Urothelium cell line (cell line): ENCODE results near the gene LRRC40.
"Not testable (repeated sequence)": the region's sequence is repeated elsewhere in the genome, so short reads cannot be mapped to it uniquely, and the experiment has no call there.

Source experiments
- DNase-seq: peaks from one replicate; pipeline ENCODE4 v3.0.0; 2011; ENCODE audit warnings: low spot score, mixed read lengths
- FAIRE-seq: peaks from 2 replicates; lab custom pipeline; 2011; peaks lifted over from hg19 to GRCh38; lab: Jason Lieb, UNC

Gene LRRC40

DNA sequence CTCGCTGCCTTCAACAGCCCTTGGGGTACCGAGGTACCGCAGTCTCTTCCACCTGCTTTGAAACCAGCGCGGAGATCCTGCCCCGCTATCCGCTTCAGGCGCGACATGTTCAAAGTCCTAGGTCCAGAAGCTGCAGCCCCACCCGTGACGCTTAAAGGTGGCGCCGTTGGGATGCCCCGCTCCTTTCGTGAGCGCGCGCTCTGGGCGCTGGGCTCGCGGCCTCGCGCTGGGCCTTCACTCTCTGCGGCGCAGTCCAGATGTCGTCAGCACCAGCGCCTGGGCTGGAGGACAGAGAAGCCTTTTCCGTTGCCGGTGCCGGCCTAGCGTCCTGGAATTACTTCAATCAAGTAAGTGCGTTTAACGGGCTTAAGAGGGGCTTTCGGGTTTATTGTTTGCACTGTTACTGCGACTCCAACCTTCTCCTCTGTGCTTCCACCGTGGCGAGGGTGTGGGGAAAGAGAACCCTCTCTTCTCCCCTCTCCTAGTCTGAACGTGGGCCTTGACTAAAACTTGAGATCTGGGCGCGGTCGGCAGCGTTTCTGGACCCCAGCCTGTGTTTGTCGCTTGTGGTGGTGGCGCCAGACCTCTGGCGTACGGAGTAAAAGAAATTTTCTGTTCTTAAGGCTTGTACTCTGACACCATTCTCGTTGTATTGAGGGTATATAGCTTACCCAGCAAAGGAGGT is at the start of gene LRRC40:
TSS of gene LRRC40 (minus strand) at position 146 of the 685 bp plus-strand sequence. CDS start at position 107, 39 bp downstream.
- DNase-seq, result peak; percentile 96
- no peak for FAIRE-seq

DNA sequence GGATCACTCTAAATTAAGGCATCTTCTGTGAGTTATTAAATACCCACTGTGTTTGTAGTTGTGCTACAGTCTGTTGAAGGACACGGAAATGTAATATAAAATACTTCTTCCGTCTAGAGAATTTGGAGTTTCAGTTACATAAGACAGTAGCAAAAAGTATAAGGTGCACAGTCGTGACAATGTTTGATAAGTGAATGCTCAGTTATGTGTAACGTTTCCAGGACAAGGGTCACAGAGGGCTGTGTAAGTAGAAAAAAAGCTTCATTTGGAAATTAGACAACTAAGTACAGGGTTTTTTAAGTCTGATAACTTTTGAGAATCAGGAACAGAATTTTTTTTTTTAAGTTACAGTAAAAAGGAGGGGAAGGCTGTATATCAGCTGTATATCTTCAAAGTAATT is 43.4 kb upstream of the LRRC40 start:
- DNase-seq (no peak), FAIRE-seq (no peak)

DNA sequence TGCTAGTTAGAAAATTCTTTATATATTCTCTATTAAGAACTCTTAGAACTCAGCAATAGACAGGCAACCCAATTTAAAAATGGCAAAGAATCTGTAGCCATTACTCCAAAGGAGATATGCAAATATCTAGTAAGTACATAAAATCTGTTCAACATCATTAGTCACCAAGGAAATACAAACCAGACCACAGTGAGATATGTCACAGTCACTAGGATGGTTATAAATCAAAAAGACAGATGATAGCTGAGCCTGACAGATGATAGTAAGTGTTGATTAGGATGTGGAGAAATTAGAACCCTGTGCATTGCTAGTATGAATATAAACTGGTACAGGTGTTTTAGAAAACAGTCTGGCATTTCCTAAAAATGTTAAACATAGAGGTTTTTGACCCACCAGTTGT is 42.4 kb upstream of the LRRC40 start:
- no peak for FAIRE-seq
- DNase-seq, result no peak

DNA sequence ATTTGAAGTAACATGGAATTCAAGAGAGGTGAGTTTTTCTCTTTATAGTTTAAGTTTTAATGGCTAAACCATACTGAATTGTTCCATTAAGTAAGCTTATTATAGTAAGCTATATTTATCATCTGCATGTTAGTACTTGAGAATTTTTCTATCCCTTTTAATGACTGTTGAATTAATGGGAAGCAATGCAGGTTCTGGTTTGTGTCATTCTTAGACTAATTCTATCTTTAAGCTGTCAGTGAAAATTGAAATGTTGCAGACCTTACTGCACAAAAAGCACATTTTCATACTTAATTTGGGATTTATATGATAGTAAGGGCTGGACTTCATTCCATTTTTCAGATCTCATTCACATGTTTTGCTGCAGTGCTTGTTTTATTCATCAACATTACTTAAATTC is 41.7 kb upstream of the LRRC40 start:
- no peak for DNase-seq
- FAIRE-seq, result no peak

DNA sequence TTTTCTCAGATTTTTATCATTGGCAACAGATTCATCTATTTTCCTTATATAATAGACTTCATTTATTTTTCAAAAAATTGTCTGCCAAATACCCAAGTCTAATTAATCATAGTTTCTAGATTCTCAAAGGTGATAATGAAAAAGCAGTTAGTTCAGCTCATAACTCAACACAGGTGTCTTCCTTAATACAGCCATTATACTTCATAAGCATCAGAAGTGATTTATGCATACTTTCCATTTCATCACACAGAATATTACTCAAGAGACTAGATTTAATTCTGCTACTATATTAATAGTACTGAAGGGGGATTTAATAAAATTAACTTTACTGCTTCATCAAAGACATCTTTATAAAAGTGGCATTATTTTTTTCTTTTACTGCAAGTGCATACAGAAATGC is 34.6 kb upstream of the LRRC40 start:
- FAIRE-seq, result no peak

DNA sequence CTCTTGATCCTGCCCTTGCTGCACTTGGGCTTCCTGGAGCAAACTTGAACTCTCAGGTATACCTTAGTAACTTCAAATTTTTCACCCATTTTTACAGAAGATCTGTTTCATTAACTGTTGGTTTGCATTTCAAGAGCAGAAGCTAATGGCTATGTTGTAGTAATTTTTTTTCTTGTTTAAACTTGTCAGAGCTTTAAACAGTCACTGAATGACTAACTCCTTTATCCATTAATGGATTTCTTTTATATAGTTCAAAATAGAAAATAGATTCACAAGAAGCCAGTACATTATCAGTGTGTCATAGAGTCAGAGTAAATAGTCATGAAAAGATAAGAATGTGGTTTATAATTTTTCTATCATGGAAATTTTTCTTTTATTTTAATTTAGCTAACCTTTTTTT is 29.4 kb upstream of the LRRC40 start:
- no peak for FAIRE-seq
- DNase-seq, result no peak

More for the DNA sequence above, 34.6 kb upstream of the LRRC40 start:
- DNase-seq, result no peak

DNA sequence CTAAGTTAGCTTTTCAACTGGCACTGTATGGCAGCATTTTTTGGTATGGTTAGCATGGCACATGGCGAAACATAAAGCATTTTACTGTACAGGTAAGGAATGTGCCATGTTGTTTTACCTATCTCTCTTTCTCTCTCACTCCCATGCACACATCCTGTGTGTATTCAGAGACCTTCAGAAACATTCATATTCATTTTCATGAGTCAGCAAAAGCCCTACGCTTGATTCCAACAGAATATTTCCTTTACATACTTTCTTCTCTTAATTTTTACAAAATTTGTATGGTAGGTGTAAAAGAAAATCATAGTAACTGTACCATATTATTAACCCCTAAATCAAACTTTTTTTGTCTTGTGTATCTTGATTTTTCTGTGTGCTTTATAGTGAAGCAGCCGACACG is 26.1 kb upstream of the LRRC40 start:
- no peak for DNase-seq
- FAIRE-seq, result no peak

DNA sequence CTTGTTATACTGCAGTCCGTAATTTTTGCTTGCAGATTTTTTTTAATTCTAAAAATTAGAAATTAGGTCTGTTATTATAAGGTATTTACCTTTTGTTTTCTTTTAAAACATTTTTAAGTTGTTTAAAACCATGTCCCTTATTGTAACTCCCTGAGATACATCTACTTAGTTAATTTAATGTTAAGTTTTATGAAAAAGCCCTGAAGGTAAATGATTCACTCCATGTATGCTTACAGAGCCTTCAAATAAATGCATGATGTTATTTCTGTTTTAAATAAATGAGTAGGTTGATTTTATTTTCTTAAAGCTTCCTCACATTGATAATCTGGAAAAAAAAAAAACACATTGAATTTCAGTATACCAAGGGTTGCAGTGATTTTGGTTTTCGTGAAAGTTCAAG is 23.3 kb upstream of the LRRC40 start:
- FAIRE-seq (no peak), DNase-seq (no peak)

DNA sequence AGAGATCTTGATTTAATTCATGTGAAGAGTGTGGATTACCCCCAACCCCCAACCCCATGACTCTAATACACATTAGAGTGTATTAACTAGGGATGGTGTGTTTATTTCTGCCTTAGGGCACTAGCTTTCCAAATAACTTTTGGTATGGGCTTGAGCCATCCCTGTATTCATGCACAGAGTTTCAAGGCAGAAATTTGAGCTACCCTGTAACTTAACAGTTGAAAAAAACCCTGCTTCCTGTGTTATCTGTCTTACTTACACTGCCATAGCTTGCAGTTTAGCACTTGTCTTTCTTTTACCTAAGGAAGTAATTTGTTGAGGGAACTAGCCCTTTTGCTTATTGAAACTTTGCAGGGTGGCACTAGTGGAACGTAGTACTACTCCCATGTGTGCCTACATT is 22.1 kb upstream of the LRRC40 start:
- FAIRE-seq (no peak), DNase-seq (no peak)

DNA sequence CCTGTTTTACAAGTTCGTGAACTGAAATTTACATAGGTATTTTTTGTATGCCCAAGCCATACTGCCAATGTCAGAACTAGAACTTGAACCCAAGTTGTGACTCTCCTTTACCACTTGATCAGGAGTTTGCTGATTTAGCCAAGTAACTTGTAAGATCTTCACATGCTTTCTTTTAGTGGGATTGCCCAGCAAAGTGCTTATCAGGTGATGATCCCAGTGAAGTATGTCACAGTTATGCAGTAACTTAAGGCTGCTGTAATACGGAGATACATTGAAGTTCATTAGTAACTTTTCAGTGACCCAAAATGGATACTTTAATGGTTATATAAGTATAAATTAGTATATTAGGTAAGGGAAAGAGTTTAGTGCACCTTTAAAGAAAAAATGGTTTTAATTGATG is 19.6 kb upstream of the LRRC40 start:
- FAIRE-seq (no peak), DNase-seq (no peak)

DNA sequence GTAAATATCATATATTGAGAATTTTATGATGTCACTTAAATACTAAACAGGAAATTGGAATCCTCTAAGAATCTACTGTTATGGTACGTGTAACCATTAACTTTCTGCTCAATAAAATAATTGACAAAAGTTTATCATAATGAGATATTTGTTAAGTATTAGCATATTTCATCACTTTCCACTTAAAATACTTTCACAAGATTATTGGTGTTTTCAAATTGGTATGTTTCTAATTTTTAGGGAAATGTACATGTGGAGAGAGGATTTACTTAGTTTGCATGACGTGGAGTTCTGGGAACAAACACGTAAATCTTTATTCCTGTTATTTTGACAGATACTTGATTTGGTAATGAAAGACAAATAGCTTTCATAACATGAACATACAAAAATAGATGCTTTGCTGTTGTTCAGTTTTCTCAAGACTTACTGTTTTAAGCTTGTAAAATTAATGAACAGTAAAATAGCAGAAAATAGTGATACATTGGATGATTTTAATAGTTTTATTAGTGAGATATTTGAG is 17.4 kb upstream of the LRRC40 start:
- no peak for FAIRE-seq
- no peak for DNase-seq

DNA sequence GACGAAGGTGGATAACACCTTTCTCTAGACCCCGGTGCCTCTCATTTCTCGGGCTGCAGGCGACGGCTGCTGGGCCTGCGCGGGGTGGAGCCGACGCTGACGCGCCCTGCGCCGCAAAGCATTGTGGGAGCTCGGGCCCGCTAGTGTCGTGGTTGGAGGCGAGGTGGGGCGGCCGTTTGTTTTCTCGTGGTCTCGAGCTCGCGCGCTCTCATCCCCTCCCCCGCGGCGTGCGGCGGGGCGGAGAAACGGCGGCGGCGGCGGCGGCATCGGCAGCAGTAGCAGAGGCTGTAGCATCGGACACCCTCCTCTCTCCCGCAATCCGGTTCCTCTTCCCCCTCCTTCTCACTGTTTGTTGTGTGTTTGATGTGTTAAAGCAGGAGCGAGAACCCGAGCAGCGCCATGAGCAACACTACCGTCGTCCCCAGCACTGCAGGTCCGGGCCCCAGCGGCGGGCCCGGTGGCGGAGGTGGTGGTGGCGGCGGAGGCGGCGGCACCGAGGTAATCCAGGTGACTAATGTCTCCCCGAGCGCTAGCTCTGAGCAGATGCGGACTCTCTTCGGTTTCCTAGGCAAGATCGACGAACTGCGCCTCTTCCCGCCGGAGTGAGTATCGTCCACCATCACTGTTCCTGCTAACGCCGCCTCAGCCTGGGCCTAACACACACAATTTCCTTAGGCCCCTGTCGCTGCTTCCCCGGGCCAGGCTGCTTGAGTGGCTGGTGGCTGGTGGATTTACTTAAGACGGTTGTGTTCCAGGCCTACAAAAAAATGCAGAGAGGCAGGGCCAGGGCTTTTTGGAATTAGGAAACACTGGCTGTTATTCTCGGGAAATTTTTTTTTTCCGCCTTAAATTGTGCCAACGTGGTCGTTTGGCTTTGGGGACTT is 16.1 kb upstream of the LRRC40 start, which contains the start of gene SRSF11:
TSS of gene SRSF11 (plus strand) at position 143 of the 884 bp plus-strand sequence. CDS start at position 400, 257 bp downstream.
- peak; percentile 95 for DNase-seq
- peak; percentile 79 for FAIRE-seq

DNA sequence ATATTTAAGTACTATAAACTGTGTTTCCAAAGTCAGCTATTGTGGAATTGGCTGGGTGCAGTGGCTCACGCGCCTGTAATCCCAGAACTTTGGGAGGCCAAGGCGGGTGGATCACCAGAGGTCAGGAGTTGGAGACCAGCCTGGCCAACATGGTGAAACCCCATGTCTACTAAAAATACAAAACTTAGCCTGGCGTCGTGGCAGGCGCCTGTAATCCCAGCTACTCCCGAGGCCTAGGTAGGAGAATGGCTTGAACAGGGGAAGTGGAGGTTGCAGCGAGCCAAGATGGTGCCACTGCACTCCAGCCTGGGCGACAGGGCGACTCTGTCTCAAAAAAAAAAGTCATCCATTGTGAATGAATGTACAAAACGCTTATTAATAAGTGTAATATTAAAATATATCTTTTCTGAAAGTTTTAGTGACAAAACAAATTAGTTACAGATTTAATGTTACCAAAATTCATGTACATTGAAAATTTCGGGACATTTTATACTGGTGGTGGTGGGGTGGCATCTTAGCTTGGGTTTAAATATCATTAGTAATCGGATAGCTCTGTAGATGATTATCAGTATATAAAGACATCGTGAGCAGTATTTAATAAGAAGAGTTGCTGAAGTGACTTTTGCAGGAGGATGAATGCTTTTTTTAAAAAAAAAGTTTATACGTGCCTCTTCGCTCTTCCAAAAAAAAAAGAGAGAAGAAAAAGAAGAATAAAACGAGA is 15.3 kb upstream of the LRRC40 start:
- peak; percentile 2 for DNase-seq
- no peak for FAIRE-seq

DNA sequence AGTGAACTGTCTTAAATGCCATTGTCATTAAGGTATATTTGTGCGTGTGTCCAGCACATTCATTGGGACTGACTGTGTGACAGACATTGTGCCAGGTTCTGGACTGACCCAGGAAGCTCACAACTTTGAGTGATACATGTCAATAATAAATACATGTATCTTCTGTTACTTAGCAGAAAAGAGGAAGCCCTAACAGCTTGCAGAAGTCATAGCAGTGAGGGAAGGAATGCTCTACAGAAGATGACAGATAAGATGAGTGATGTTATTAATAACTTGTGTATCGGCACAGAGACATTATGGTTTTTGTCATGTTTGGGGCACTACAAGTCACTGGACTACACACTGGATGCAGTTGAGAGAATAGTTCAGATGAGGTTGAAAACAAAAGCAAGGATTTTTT is 14.6 kb upstream of the LRRC40 start:
- DNase-seq (no peak), FAIRE-seq (no peak)

DNA sequence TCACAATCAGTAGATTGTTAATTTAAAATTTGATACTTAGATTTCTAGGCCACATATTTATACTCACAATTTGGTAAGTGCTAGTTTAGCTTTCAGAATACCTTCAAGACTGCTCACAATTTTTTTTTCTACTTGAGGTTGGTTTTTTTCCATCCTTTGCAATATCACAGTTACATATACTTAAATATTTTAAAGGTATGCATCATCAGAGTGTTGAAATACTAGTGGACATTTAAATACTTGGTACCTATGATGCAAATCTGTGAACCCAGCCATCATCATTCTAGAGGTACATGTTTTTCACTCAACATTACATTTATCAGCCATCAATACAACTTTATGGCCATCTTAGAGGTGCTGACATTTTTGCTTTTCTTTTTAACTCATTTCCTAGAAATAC is 6.2 kb upstream of the LRRC40 start:
- DNase-seq (no peak), FAIRE-seq (no peak)

DNA sequence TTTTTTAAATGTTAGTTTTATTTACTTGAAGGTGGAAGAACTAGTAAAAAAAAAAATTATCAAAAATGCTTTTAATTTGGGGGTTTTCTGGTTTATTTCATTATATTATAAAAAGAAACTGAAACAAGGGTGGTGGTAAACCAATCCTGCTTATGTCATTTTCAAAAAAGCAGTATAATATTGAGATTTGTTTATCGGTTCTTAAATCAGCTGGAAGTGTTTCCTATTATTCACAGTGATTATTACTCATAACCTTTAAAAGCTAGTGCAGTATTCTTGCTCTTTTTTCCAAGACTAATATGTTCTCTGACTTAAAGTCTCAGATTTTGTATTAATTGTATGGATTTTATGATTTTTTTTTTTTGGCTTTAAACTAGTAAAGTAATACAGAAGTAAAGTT is 5.4 kb upstream of the LRRC40 start:
- FAIRE-seq, result no peak
- DNase-seq, result no peak

DNA sequence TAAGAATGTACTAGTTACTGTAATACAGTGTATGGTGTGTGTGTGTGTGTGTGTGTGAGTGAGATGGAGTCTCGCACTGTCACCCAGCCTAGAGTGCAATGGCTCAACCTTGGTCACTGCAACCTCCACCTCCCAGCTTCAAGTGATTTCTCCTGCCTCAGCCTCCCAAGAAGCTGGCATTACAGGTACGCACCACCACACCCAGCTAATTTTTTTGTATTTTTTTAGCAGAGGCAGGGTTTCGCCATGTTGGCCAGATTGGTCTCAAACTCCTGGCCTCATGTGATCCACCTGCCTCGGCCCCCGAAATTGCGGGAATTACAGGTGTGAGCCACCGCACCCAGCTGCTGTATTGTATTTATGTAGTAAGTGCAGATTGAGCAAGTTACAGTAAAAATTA is 2.9 kb upstream of the LRRC40 start:
- FAIRE-seq (no peak), DNase-seq (no peak)

DNA sequence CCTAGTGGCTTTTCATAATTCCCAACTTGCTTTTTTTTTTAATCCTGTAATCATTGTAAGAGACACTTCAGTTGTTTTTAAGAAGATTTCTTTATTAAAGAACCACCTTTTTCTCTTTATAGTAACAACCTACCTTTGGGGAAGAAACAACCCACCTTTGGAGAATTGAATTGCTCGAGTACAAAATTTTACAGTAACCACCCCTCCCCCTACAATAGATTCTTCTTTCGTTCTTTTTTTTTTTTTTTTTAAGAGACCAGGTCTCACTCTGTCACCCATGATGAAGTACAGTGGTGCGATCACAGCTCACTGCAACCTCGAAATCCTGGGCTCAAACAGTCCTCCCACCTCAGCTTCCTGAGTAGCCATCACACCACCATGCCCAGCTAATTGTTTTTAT is 2.1 kb upstream of the LRRC40 start:
- DNase-seq, result no peak
- FAIRE-seq, result no peak

DNA sequence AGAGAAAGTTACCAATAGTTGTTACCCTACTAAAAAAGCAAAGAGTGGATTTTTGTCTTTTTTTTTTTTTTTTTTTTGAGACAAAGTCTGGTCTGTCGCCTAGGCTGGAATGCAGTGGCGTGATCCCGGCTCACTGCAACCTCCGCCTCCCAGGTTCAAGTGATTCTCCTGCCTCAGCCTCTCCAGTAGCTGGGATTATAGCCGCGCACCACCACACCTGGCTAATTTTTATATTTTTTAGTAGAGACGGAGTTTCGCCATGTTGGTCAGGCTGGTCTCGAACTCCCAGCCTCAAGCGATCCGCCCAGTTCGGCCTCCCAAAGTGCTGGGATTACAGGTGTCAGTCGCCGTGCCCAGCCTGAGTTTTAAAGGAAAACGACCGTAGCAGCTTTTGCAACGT is 1.5 kb upstream of the LRRC40 start:
- not testable (repeated sequence) for FAIRE-seq, DNase-seq

DNA sequence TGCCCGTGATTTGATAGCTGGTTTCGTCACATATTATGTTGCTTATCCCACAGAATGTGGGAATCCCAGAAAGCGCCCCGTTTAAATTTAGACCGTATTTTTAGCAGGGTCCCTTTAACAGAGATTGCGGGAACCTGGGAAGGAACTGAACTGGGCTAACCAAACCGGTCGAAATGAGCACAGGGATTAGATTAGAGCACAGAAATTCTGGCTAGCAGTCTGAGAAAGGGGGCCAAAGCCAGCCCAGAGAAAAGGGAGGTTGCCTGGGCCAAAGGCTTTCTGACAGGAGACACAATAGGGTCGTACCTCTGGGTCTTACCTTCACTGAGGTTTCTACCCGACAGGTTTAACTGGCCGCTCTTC is 327 bp downstream of the LRRC40 start:
- FAIRE-seq (no peak), DNase-seq (no peak)

DNA sequence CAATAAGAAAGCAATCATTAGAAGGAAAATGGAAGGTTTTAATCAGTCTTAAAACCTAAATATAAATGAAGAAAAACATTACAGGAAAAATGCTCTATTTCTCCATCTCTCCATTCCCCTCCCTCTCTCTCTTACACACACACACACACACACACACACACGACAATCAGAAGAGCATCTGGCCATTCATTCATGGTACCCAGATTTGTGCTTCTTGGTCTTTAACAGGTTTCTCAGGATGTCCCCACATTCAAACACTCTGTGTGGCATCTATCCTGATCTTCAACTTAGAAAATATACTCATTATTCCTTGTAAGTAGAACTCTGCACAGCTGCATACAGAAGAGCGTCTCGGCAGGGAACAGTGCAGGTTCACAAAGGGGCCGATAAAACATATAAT is 779 bp downstream of the LRRC40 start:
- FAIRE-seq (no peak), DNase-seq (no peak)
